GM12874 (cell line): ENCODE data around the gene GPC6.

Experiments
- CTCF ChIP-seq: IDR thresholded peaks from 2 replicates; pipeline ENCODE4 v1.5.1; 2011; ENCODE audit warnings: low read depth, mild to moderate bottlenecking, control low read depth, low read length, moderate library complexity; ENCODE audit not compliant: insufficient read depth

The GPC6 gene

GRCh38 chr13:94292323-94292640 lies 1065.7 kb downstream of the GPC6 start:
- TF ChIP-seq CTCF = no peak

- TF ChIP-seq CTCF = no peak
Observed at GRCh38 chr13:94296471-94296870, 1069.9 kb downstream of the GPC6 start.

- no peak for TF ChIP-seq CTCF
Observed at GRCh38 chr13:94298346-94298745, 1071.7 kb downstream of the GPC6 start.

- TF ChIP-seq CTCF = no peak
Observed at GRCh38 chr13:94300401-94300800, 1073.8 kb downstream of the GPC6 start.

GRCh38 chr13:94301487-94301886 lies 1074.9 kb downstream of the GPC6 start:
- no peak for TF ChIP-seq CTCF

- TF ChIP-seq CTCF = no peak
Observed at GRCh38 chr13:94303644-94304174, 1077.1 kb downstream of the GPC6 start.

GRCh38 chr13:94305033-94305432 lies 1078.4 kb downstream of the GPC6 start:
- TF ChIP-seq CTCF = no peak

- TF ChIP-seq CTCF = no peak
Observed at GRCh38 chr13:94305463-94305862, 1078.9 kb downstream of the GPC6 start.
